Measurements from ENCODE around the gene ANK3. TPM values are rescaled to one million over a fixed set of nuclear protein-coding genes. Genes with fewer than 3 reads are reported as not detected.

The ANK3 gene
- total RNA-seq, 2 donors from 2014 or later: 189 to 198 TPM

- no peak overlapping the region for H3K4me3 ChIP-seq
- H3K4me1 ChIP-seq: peaks cover 0 to 6% of the 10 kb centered on the region in 2 donors
- peaks cover 12% of the 10 kb centered on the region for H3K36me3 ChIP-seq
- no peaks in the 10 kb centered on the region for H3K9me3 ChIP-seq
- no peak for DNase-seq (ENCODE audit: low spot score)
- TF ChIP-seq CTCF (IDR thresholded peaks at IDR 0.05): no peak
- no peak overlapping the region for H3K27ac ChIP-seq
- H3K27me3 ChIP-seq: no peaks in the 10 kb centered on the region
Measured at GRCh38 chr10:60105295-60105695, 284.4 kb downstream of the ANK3 start.

GRCh38 chr10:60101821-60102220, 287.9 kb downstream of the ANK3 start:
- no peak for DNase-seq (ENCODE audit: low spot score)
- no peak for TF ChIP-seq CTCF (IDR thresholded peaks at IDR 0.05)
- Histone ChIP-seq H3K4me1 (peaks cover 0 to 7% of the 10 kb centered on the region in 2 donors), H3K27me3 (no peaks in the 10 kb centered on the region), H3K9me3 (no peaks in the 10 kb centered on the region), H3K27ac (no peak overlapping the region), H3K4me3 (no peak overlapping the region), H3K36me3 (peaks cover 12% of the 10 kb centered on the region)

- Histone ChIP-seq H3K36me3 (peaks cover 9% of the 10 kb centered on the region), H3K9me3 (no peaks in the 10 kb centered on the region), H3K4me1 (peaks cover 0 to 7% of the 10 kb centered on the region in 2 donors), H3K27ac (peak overlapping the region in 1 of 2 donors; percentile 6), H3K27me3 (no peaks in the 10 kb centered on the region), H3K4me3 (no peak overlapping the region)
- no peak for DNase-seq (ENCODE audit: low spot score)
- peak; percentile 35 to 66 for TF ChIP-seq CTCF (IDR thresholded peaks at IDR 0.05)
Measured at GRCh38 chr10:60099998-60100747, 289.5 kb downstream of the ANK3 start.

- no peak overlapping the region for H3K27ac ChIP-seq
- H3K4me3 ChIP-seq: no peak overlapping the region
- peaks cover 5% of the 10 kb centered on the region for H3K36me3 ChIP-seq
- H3K27me3 ChIP-seq: no peaks in the 10 kb centered on the region
- peak in 1 of 2 donors; percentile 39 for TF ChIP-seq CTCF (IDR thresholded peaks at IDR 0.05)
- peaks cover 0 to 7% of the 10 kb centered on the region in 2 donors for H3K4me1 ChIP-seq
- H3K9me3 ChIP-seq: no peaks in the 10 kb centered on the region
- DNase-seq (ENCODE audit: low spot score): no peak
Measured at GRCh38 chr10:60098677-60099601, 290.7 kb downstream of the ANK3 start.

GRCh38 chr10:60096761-60097513, 292.7 kb downstream of the ANK3 start:
- no peak overlapping the region for H3K27ac ChIP-seq
- peaks cover 13% of the 10 kb centered on the region for H3K36me3 ChIP-seq
- H3K4me3 ChIP-seq: no peak overlapping the region
- no peaks in the 10 kb centered on the region for H3K9me3 ChIP-seq
- no peak for DNase-seq (ENCODE audit: low spot score)
- no peak for TF ChIP-seq CTCF (IDR thresholded peaks at IDR 0.05)
- no peaks in the 10 kb centered on the region for H3K27me3 ChIP-seq
- H3K4me1 ChIP-seq: peaks cover 0 to 15% of the 10 kb centered on the region in 2 donors
